Esophagus muscularis mucosa (tissue), 4 donors: ENCODE data around the gene IL23R. TPM values are rescaled to one million over a fixed set of nuclear protein-coding genes. Genes with fewer than 3 reads are reported as not detected.
"Not testable (repeated sequence)": the region's sequence is repeated elsewhere in the genome, so short reads cannot be mapped to it uniquely, and the experiment has no call there.

Experiments used
- DNase-seq: peaks from one replicate; pipeline ENCODE4 v3.0.0-alpha.2; 2017; ENCODE audit errors: extremely low spot score
- H3K27ac ChIP-seq, 4 donors: fragments of 200-600 bp; sonication (generic); replicated peaks in 1 of 4; 1 replicate in 3 of 4; 2 replicates in 1 of 4; pipeline ENCODE4 v1.5.1; 2016 to 2019; ENCODE audit warnings: mild to moderate bottlenecking in 1 of 4
- H3K27me3 ChIP-seq, 4 donors: fragments of 200-600 bp; sonication (generic); one replicate each; pipeline versions ENCODE4 v1.5.1 to v1.6.0; 2016 to 2019
- H3K36me3 ChIP-seq, 4 donors: fragments of 200-600 bp; sonication (generic); one replicate each; pipeline ENCODE4 v1.5.1; 2016 to 2019
- H3K4me1 ChIP-seq, 4 donors: fragments of 200-600 bp; sonication (generic); one replicate each; pipeline ENCODE4 v1.5.1; 2016 to 2019
- H3K4me3 ChIP-seq, 4 donors: fragments of 200-600 bp; sonication (generic); 1 replicate in 2 of 4; 2 replicates in 2 of 4; pipeline ENCODE4 v1.5.1; 2016 to 2019; ENCODE audit warnings: mild to moderate bottlenecking in 4 of 4, moderate library complexity in 1 of 4
- H3K9me3 ChIP-seq, 4 donors: fragments of 200-600 bp; sonication (generic); 1 replicate in 3 of 4; 2 replicates in 1 of 4; pipeline ENCODE4 v1.5.1; 2016 to 2019
- EP300 ChIP-seq: sonication (generic); formaldehyde crosslinking; IDR thresholded peaks from one replicate; pipeline ENCODE4 v1.6.1; 2017; ENCODE audit warnings: antibody characterized with exemption
- POLR2A ChIP-seq: fragments of 450-650 bp; IDR thresholded peaks from one replicate; pipeline ENCODE4 v1.6.1; 2017; ENCODE audit warnings: antibody characterized with exemption, moderate library complexity, mild to moderate bottlenecking, low read depth
- POLR2AphosphoS5 ChIP-seq, 2 donors: sonication (generic); formaldehyde crosslinking; IDR thresholded peaks; one replicate each; pipeline ENCODE4 v1.6.1; 2017; ENCODE audit warnings: antibody characterized with exemption in 2 of 2
- WGBS: methylation state at CpG from one replicate; pipeline ENCODE4 v1.1.5; 2018; 5-methylcytosine and 5-hydroxymethylcytosine counted together
- intact Hi-C: fragments of 100-400 bp; cut with DNase I; formaldehyde crosslinking; loops from one replicate; pipeline ENCODE4 v1.15.1; 2023
- total RNA-seq, 4 donors: library from RNA; depleted of rRNA; stranded (reverse); fragments of >200 nt; gene quantifications; one replicate each; pipeline versions ENCODE4 v1.1.0 to v1.2.1, GENCODE V29; 2016
- TF ChIP-seq, protein P1 (sequence below), 3 experiments: fragments of 200-600 bp in 2 of 3; fragments of 450-650 bp in 1 of 3; sonication (generic) in 2 of 3; IDR thresholded peaks; one replicate each; pipeline ENCODE4 v1.5.1; 2017 to 2019; ENCODE audit warnings: antibody characterized with exemption in 3 of 3, mild to moderate bottlenecking in 2 of 3, moderate library complexity in 1 of 3

IL23R gene
- total RNA-seq, 4 donors from 2014 or later: not detected

DNA sequence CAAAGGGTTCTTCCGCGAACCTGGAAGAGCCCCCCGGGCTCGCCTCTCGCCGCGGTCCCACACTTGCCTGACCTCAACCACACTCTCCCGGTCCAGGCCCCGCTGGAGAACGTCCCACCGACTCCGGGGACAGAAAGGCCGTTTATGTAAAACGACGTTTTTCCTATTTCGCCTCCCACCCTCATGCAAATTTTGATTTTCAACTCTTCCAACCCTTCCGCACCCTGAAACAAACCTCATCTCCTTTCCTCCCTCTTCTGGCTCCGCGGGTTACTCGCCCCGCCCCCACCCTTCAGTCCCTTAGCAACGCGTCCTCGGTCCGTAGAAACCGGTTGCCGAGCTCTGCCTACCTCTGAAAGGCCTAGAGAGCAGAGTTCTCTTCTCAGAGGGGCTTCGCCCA, 31.6 kb upstream of the IL23R start, which contains the start of gene C1orf141:
Gene C1orf141 (minus strand): TSS at position 276 of the 400 bp plus-strand sequence. CDS start 7,730 bp downstream, outside the sequence.
- Histone ChIP-seq H3K9me3 (no peaks in the 10 kb centered on the region), H3K4me3 (peak within 1 kb of the TSS; percentile 28 to 49 (median 36)), H3K4me1 (peaks cover 6 to 13% (median 11%) of the 10 kb centered on the region in 4 donors), H3K27ac (no peak within 1 kb of the TSS), H3K27me3 (no peaks in the 10 kb centered on the region), H3K36me3 (no peaks in the 10 kb centered on the region)
- no peak for DNase-seq
- intact Hi-C loops: no loop called here
- 9% methylated on average over 28 of the region's 28 CpGs for WGBS
- TF ChIP-seq, protein P1, sequence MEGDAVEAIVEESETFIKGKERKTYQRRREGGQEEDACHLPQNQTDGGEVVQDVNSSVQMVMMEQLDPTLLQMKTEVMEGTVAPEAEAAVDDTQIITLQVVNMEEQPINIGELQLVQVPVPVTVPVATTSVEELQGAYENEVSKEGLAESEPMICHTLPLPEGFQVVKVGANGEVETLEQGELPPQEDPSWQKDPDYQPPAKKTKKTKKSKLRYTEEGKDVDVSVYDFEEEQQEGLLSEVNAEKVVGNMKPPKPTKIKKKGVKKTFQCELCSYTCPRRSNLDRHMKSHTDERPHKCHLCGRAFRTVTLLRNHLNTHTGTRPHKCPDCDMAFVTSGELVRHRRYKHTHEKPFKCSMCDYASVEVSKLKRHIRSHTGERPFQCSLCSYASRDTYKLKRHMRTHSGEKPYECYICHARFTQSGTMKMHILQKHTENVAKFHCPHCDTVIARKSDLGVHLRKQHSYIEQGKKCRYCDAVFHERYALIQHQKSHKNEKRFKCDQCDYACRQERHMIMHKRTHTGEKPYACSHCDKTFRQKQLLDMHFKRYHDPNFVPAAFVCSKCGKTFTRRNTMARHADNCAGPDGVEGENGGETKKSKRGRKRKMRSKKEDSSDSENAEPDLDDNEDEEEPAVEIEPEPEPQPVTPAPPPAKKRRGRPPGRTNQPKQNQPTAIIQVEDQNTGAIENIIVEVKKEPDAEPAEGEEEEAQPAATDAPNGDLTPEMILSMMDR (IDR thresholded peaks at IDR 0.05): no peak

DNA sequence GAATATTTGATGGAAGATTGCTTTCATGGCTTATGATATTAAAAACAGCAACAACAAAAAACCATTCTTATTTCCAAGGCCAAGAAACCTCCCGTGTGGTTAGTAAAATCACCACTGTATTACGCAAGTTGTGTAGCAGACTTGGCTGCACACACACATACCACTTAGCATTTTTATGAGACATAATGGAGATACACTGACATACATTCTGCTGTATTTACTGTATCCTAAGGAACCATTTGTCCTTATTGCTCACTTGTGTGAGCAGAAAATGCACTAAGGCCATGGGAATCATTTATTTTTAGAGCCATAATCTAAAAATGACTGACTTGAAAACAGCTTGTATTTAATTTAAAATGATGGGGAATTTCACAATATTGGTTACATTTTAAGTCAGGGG, 30.9 kb upstream of the IL23R start:
- Histone ChIP-seq H3K9me3 (no peaks in the 10 kb centered on the region), H3K27ac (no peak overlapping the region), H3K36me3 (no peaks in the 10 kb centered on the region), H3K27me3 (no peaks in the 10 kb centered on the region), H3K4me1 (peaks cover 6 to 13% (median 11%) of the 10 kb centered on the region in 4 donors), H3K4me3 (no peak overlapping the region)
- intact Hi-C loops: no loop called here
- TF ChIP-seq POLR2AphosphoS5 (IDR thresholded peaks at IDR 0.05): no peak
- TF ChIP-seq, protein P1 (IDR thresholded peaks at IDR 0.05): no peak
- 22% methylated on average over 2 of the region's 2 CpGs for WGBS
- DNase-seq: no peak

DNA sequence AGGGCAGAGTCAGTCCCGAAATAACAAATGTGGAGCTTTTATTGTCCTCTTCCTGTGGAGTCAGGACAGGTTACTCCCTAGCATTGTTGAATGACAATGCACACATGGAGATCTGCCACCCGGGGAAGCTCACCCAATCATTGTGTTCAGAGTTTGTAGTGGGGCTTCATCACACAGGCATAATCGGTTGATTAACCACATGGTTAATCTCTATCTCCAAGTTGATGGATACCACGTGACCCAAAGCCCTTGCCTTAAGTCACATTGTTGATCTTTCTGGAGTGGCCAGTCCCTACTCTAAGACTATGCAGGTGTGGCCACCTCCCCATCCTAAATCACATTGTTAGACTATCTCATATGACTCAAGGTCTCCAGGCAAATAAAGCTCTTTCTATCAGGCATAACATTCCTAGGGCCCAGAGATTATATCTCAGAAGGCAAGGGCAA, 28.9 kb upstream of the IL23R start:
- DNase-seq: no peak
- no peak overlapping the region for H3K27ac ChIP-seq
- peaks cover 6 to 13% (median 11%) of the 10 kb centered on the region in 4 donors for H3K4me1 ChIP-seq
- H3K4me3 ChIP-seq: no peak overlapping the region
- 72% methylated on average over 4 of the region's 4 CpGs for whole genome bisulfite sequencing
- H3K36me3 ChIP-seq: no peaks in the 10 kb centered on the region
- H3K27me3 ChIP-seq: no peaks in the 10 kb centered on the region
- intact Hi-C loops: no loop called here
- TF ChIP-seq POLR2AphosphoS5 (IDR thresholded peaks at IDR 0.05) (no peak), POLR2A (no peak), EP300 (no peak)
- TF ChIP-seq, protein P1 (IDR thresholded peaks at IDR 0.05): no peak
- no peaks in the 10 kb centered on the region for H3K9me3 ChIP-seq

DNA sequence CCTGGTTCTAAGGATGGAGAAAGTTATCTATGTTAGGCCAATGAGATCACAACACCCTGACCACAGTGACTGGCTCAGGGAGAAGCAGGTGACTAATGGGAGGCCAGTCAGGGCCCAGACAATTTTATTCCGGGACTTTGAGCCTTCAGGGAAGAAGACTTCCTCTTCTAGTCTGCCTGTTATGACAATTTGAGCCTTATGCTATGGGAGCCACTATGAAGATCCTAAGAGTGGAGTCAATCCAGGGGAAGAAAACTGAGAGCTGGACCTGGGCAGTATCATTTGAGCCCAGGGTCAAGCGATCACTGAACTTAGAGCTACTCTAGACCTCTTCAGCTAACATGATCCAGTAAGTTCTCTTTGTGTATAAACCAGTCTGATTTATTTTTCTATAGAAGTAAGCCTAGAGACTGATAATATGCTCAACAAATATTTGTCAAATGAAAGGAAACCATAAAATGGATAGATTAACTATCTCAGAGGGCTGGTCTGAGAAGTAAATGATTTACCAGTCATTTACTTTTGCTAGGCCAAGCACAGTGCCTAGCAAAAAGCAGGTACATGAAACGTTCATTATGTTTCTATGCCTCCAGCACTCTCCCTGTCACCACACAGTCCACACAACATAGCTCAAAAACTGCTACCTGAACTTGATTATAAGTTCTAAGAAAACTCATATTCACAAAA, 27.3 kb upstream of the IL23R start:
- Histone ChIP-seq H3K36me3 (no peaks in the 10 kb centered on the region), H3K4me1 (peaks cover 6 to 13% (median 11%) of the 10 kb centered on the region in 4 donors), H3K4me3 (no peak overlapping the region), H3K9me3 (no peaks in the 10 kb centered on the region), H3K27me3 (no peaks in the 10 kb centered on the region), H3K27ac (no peak overlapping the region)
- DNase-seq: no peak
- intact Hi-C loops: no loop called here
- TF ChIP-seq, protein P1 (IDR thresholded peaks at IDR 0.05): no peak
- TF ChIP-seq POLR2AphosphoS5 (IDR thresholded peaks at IDR 0.05): no peak
- no peak for TF ChIP-seq EP300
- 82% methylated on average over 3 of the region's 3 CpGs for WGBS

DNA sequence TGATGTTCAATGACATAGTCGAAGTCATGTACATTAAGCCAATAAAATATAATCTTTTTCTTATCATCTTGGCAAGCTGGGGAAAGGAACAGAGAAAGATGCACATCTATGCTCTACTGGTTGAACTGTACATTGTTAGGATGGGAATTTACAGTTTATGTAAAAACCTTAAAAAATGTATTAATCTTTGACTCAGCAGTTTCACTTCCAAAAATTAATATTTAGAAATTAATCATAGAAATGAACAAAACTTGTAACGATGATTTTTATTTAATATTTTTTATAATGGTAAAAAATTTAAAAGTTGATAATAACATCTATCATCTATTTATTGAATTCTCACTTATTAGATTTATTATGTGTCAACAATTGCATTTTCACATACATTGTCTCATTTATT, 25.8 kb upstream of the IL23R start:
- Histone ChIP-seq H3K27me3 (no peaks in the 10 kb centered on the region), H3K4me1 (peaks cover 0 to 2% (median under 1%) of the 10 kb centered on the region in 4 donors), H3K9me3 (no peaks in the 10 kb centered on the region), H3K27ac (no peak overlapping the region), H3K36me3 (no peaks in the 10 kb centered on the region), H3K4me3 (no peak overlapping the region)
- intact Hi-C loops: no loop called here
- TF ChIP-seq EP300: no peak
- no peak for DNase-seq
- WGBS: 88% methylated on average over 2 of the region's 2 CpGs

DNA sequence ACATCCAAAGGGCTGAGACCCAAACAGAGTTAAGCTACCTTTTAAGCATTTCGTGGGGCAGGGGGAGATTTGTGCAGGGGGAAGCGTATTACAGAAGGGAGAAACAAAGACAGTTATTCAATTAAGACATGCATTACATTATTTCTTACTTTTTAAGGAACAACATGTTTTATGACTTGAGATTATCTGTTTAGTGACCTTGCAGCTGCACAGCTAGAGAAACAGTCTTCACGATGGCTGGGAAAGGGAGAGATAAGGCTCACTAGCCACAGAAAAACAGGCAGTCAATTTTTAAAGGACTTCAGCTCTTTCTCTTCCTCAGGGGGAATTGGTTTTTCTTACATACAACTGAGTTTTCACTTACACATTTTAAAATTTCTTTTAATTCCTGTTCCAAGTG, 24.4 kb upstream of the IL23R start:
- intact Hi-C loops, DNase-seq, H3K9me3 ChIP-seq, H3K27me3 ChIP-seq, H3K27ac ChIP-seq, H3K36me3 ChIP-seq, H3K4me1 ChIP-seq, H3K4me3 ChIP-seq: not testable (repeated sequence)
- 75% methylated on average over 3 of the region's 3 CpGs for WGBS
